WI38 (cell line): ENCODE measurements around the gene PTGDR.
A peak's percentile ranks its signal among the peaks of the same experiment; 100 is the strongest.

Experiments used
- H3K4me3 ChIP-seq: 2 replicates; pipeline ENCODE4 v1.5.1; 2011; ENCODE audit warnings: low read depth, mild to moderate bottlenecking, control low read depth, low read length
- TF ChIP-seq, protein P1 (sequence below): IDR thresholded peaks from 2 replicates; pipeline ENCODE4 v1.5.1; 2012; ENCODE audit warnings: low read depth, mild to moderate bottlenecking, control low read depth, low read length

The PTGDR gene

GRCh38 chr14:52318826-52319645 lies 51.5 kb downstream of the PTGDR start:
- H3K4me3 ChIP-seq, result peak overlapping the region; percentile 79
- TF ChIP-seq, protein P1, sequence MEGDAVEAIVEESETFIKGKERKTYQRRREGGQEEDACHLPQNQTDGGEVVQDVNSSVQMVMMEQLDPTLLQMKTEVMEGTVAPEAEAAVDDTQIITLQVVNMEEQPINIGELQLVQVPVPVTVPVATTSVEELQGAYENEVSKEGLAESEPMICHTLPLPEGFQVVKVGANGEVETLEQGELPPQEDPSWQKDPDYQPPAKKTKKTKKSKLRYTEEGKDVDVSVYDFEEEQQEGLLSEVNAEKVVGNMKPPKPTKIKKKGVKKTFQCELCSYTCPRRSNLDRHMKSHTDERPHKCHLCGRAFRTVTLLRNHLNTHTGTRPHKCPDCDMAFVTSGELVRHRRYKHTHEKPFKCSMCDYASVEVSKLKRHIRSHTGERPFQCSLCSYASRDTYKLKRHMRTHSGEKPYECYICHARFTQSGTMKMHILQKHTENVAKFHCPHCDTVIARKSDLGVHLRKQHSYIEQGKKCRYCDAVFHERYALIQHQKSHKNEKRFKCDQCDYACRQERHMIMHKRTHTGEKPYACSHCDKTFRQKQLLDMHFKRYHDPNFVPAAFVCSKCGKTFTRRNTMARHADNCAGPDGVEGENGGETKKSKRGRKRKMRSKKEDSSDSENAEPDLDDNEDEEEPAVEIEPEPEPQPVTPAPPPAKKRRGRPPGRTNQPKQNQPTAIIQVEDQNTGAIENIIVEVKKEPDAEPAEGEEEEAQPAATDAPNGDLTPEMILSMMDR, result no peak

GRCh38 chr14:52319919-52320318 lies 52.4 kb downstream of the PTGDR start:
- TF ChIP-seq, protein P1, result no peak
- no peak overlapping the region for H3K4me3 ChIP-seq

GRCh38 chr14:52325126-52325525 lies 57.6 kb downstream of the PTGDR start:
- H3K4me3 ChIP-seq, result no peak overlapping the region
- TF ChIP-seq, protein P1, result no peak

DNA sequence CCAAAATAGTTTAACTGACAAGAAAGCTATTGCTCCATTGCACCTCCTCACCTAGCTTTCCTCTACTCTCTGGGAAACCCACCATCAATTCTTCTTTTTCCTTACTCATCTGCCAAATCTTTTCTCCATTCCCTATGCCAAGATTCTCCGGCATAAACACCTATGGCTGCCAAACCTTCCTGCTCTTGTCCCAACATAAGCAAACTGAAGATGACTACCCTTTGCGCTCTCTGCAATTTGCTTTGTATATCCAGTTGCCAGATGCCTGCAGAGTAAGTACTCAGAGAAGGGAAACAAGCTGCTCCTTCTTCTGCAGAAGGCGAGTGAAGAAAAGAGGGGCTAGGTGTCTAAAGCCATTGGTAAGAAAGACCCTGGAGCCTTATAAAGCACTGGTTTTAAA lies 58.1 kb downstream of the PTGDR start:
- TF ChIP-seq, protein P1, result no peak
- H3K4me3 ChIP-seq, result no peak overlapping the region
